GM10266 (cell line): ENCODE data around the gene NARF.
A peak's percentile ranks its signal among the peaks of the same experiment; 100 is the strongest.

ENCODE experiments used
- DNase-seq: peaks from one replicate; pipeline ENCODE4 v3.0.0; 2012; ENCODE audit errors: extremely low spot score
- TF ChIP-seq, protein P1 (sequence below): IDR thresholded peaks from 2 replicates; pipeline ENCODE4 v1.5.1; 2012; ENCODE audit warnings: mild to moderate bottlenecking, low read depth; ENCODE audit not compliant: control insufficient read depth, insufficient read depth; ENCODE audit errors: missing control alignments

NARF gene

DNA sequence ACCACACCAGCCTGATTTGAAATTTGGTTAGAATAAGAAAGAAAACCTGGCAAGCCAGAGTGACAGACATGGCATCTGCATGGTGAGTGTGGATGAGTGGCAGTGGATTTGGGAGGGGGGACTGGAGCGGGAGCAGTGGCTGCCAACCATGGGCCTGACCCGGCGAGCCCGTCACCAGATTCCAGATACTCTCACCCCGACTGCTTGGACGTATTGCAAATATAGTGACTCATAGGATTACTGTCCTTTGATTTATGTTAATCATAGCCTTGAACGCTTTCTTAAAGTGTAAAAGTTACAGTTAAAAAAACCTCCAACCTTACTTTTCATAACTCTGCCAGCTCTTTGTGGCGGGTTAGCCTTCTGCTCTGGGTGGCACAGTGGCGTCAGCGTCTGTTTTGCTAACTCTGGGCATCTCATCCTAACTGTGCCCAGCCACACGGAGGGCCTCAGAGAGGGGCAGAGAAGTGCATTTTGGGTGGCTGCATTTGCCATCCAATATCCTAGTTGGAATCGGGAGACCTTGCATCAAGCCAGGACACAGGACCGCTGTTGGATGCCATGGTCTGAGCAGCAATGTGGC lies 34.2 kb downstream of the NARF start:
- TF ChIP-seq, protein P1, sequence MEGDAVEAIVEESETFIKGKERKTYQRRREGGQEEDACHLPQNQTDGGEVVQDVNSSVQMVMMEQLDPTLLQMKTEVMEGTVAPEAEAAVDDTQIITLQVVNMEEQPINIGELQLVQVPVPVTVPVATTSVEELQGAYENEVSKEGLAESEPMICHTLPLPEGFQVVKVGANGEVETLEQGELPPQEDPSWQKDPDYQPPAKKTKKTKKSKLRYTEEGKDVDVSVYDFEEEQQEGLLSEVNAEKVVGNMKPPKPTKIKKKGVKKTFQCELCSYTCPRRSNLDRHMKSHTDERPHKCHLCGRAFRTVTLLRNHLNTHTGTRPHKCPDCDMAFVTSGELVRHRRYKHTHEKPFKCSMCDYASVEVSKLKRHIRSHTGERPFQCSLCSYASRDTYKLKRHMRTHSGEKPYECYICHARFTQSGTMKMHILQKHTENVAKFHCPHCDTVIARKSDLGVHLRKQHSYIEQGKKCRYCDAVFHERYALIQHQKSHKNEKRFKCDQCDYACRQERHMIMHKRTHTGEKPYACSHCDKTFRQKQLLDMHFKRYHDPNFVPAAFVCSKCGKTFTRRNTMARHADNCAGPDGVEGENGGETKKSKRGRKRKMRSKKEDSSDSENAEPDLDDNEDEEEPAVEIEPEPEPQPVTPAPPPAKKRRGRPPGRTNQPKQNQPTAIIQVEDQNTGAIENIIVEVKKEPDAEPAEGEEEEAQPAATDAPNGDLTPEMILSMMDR: no peak
- no peak for DNase-seq

DNA sequence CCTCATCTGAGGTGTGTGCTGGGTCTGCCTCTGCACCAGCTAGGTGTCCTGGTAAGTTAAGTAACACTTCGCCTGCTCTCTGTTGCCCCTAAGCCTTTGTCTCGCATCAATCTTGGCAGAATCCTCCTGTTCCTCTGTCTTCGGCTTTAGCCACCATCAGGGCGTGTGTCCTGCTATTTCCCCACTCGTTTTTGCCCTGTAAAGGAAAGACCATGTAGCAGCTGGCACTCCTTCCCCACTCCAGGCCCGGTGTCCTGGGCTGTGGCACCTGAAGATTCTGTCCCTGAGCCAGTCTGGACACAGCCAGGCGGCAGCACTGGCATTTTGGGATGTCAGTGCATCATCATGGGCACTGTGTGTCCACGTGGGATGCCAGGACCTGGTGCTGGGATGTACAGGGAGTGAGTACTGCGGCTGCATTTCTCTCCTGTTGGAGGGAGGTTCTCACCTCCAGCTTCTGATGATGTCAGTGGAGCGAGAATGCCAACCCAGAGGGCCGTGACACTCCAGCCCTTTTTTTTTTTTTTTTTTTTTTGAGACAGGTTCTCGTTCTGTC lies 34.8 kb downstream of the NARF start:
- no peak for DNase-seq

DNA sequence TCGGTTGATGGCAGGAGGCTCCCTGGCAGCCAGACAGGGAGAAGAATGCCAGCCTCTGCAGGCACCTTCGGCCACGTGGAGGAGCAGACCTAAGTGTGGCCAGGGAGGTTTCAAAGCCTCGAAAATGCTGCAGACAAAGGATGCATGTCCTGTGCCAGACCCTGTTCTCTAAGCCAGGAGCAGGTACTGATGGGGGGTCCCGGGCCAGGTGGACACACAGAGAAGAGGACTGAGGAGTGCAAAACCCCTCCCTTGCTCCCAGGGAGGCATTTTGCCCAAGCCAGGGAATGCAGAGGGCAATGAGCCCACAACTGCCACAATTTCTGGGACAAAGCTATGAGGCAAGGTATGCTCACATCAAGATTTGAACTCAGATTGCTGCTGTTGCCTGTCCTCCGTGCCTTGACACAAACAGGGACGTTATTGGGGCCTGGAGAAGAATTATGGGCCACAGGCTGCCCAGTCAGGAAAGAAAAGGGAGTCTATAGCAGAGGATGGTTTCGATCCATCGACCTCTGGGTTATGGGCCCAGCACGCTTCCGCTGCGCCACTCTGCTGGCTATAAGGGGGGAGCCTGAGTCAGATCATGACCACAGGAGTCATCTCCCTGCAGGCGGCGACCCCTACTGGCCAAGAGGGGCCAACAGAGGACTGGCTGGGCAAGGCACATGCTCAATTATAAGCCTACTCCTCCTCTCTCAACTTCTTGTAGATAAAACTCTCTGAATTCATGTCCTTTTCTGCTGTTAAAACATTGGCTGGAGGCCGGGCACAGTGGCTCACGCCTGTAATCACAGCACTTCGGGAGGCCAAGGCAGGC lies 35.9 kb downstream of the NARF start:
- TF ChIP-seq, protein P1: peak; percentile 94
- peak; percentile 92 for DNase-seq

More for the DNA sequence above, 34.8 kb downstream of the NARF start:
- TF ChIP-seq, protein P1: no peak

DNA sequence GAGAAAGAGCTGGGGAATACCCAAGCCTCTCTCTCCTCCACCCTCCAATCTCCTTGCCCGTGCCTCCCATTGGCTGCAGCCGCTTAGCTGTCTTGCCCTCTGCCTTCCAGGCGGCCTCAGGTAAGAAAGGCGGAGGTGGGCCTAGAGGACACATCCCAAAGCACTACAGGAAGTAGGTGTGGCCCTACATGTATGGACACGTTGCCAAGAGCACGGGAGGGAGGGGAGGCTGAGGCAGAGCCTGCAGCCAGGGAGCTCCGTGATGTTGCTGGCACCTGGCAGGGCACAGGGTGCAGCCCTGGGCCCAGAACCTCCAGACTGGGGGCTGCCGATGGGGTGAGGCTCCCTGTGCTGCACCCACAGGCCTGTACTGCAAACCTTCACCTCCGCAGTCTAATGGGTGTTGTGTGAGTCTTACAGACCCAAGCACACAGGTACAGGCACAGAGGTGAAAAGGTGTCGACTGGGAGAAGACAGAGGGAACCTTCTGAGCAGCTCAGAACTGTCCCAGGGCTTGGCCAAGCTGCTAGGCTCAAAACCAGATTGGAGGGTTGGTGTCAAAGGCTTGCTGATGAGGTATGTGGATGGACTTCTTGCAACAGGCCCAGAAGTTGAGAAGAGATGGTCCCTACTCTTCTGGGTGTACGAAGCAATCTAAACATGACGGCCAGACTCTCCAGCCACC lies 37.4 kb downstream of the NARF start:
- DNase-seq: no peak
- TF ChIP-seq, protein P1: no peak

DNA sequence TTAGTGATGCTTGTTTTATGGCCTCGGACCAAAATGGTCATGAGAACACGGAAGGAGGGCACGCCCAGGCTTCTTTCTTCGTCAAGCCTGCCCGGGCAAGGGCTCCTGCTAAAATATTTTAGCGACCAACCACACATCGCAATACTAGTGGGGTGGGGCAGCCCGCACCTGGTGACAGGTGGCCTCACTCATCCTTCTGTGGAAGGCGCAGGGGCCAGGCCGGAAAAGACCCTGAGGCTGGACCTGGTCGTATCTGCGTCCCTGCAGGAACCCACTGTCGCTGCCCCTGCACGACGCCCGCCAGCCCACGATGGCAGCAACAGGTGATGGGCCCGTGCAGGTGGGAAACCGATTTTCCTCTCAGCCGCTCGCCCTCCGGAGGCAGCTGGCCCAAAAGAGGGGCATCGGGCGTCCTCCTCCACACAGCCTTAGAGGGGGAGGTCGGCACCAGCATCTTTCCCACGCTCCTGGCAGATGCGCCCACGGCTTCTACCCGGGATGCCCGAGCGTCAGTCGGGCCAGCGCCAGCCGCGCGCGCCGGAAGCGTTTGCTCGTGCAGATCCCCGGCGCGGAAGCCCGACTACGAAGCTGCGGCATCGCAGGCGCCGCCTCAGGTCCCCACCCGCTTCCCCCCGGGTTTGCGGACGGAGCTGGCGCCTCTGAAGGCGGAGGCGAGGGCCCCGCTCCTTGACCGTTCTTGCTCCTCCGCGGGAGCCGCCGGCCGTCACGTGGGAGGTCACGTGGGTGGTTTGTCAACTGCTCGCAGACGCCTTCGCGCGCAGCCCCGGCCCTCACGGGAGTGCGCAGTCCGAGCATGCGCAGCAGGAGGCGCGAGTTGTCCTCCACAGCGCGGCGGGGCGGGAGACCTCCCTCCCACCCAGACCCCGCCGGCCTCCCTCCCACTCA lies 38.2 kb downstream of the NARF start:
- TF ChIP-seq, protein P1: no peak
- DNase-seq: peak; percentile 94

DNA sequence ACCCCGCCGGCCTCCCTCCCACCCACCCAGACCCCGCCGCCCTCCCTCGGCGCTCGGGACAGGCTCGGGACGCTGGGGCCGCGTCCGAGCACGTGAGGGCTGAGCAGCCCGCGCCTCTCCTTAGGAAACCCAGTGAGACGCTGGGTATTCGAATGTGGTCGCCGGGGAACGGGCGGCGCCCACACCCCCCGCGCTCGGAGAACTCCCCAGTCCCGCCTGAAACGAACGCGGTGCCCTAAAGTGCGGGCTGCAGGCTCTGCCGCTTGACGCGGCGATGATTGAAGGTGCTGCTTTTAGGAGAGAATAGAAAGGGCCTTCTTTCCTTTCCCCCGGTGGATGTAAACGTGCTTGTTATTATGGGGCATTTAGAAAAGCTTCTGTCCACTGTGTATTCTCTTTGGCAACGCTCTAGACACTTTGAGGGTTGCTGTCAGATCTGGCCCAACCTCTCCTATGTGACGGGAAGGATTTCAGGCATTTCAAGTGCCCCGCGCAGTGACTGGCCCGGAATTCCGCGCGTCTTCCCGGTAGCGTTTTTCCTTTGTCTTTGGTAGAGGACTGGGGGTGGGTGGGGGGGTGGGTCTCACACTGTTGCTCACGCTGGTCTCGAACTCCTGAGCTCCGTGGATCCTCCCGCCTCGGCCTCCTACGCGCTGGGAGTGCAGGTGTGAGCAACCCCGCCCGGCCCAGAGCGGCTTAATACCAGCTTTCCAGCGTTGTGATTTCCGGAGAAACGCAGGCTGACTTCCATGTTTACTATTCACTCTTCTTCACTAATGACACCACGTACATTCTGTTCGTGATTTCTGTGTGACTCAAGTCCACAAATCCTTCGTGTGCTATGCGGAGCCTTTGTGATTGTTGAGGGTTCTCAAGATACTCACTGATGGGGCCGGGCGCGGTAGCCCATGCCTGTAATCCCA lies 39.2 kb downstream of the NARF start:
- TF ChIP-seq, protein P1: no peak
- DNase-seq: peak; percentile 59
